ENCODE results near the gene SSUH2. TPM values are rescaled to one million over a fixed set of nuclear protein-coding genes. Genes with fewer than 3 reads are reported as not detected.
A peak's percentile ranks its signal among the peaks of the same experiment; 100 is the strongest.

The SSUH2 gene
- total RNA-seq, 4 donors from 2014 or later = 0.32 to 5.1 (median 0.66) TPM; not detected in 1

DNA sequence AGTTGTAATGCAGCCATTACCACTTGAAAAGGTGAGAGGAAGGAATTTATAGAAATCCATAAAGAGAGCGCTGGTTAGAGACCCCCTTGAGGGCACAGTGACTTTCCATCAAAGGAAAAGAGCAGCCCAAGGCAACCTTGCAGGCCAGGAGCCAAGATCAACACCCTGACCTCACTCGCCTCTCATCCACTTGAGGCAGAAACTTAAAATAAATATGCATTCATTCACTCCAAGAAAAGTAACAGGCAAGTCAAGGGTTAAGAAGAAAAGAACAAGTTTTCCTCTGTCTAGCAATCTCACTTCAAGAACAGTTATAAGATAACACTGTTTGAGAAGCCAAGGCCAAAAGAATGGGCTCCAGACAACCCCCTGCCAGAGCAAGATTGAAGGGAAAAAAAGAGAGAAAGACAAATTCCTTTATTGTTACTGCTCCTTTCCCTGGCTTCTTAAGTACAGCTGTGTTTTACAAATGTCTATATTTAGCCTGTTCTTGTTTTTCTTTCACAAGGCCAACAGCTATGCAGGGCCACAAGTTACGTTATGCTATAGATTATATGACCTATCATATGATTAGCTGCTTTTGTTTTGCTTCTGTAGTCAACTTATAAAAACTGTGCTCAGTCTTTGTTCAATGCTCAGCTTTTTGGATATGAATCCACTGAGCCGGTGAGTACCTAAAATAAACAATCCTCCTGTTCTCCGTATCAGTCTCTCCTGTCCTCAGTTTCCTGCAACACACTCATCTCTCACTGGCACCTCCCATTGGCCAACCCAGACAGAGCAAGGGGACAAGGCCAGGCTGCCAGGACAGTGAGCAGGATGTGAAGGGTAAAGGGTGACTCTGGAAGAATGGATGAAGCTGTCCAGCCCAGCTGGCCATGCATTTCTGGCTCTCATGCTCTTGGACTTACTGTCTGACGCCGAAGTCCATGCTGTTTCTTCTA, 15.8 kb upstream of the SSUH2 start:
- TF ChIP-seq, protein P1, sequence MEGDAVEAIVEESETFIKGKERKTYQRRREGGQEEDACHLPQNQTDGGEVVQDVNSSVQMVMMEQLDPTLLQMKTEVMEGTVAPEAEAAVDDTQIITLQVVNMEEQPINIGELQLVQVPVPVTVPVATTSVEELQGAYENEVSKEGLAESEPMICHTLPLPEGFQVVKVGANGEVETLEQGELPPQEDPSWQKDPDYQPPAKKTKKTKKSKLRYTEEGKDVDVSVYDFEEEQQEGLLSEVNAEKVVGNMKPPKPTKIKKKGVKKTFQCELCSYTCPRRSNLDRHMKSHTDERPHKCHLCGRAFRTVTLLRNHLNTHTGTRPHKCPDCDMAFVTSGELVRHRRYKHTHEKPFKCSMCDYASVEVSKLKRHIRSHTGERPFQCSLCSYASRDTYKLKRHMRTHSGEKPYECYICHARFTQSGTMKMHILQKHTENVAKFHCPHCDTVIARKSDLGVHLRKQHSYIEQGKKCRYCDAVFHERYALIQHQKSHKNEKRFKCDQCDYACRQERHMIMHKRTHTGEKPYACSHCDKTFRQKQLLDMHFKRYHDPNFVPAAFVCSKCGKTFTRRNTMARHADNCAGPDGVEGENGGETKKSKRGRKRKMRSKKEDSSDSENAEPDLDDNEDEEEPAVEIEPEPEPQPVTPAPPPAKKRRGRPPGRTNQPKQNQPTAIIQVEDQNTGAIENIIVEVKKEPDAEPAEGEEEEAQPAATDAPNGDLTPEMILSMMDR (IDR thresholded peaks at IDR 0.05) = no peak
- TF ChIP-seq POLR2A (IDR thresholded peaks at IDR 0.05; ENCODE audit: low read depth) (no peak), POLR2AphosphoS5 (IDR thresholded peaks at IDR 0.05) (no peak), EP300 (IDR thresholded peaks at IDR 0.05) (no peak)
- Histone ChIP-seq H3K36me3 (no peaks in the 10 kb centered on the region), H3K4me3 (no peak overlapping the region), H3K4me1 (peaks cover 33 to 37% (median 35%) of the 10 kb centered on the region in 4 donors), H3K27me3 (no peaks in the 10 kb centered on the region), H3K9me3 (no peaks in the 10 kb centered on the region), H3K27ac (replicated peaks in 1 of 4) (peak overlapping the region in 1 of 4 donors; percentile 16)
- intact Hi-C loops (cut with DNase I) = no loop called here
- no peak for DNase-seq (ENCODE audit: extremely low spot score)
- WGBS = 20% methylated on average over 6 of the region's 7 CpGs

DNA sequence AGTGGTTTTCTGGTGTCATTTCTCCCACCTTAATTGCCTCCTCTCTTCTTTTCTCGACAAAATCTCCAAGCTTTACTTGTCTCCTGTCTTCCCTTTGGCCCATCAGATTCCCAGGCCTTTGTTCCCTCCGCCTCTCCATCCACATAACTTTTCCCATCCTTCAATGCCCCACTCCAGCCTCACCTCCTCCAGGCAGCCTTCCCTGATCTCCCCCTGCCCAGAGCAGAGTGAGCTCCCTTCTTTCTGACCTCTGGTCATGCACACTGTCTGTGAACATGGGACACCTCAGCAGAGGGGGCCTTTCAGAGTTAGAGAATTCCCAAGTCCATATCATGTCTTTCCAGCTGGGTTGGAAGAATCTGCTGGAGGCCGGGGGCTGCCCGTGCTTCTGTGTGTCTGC, 14.6 kb upstream of the SSUH2 start:
- no peak overlapping the region for H3K27ac ChIP-seq (replicated peaks in 1 of 4)
- H3K27me3 ChIP-seq = no peaks in the 10 kb centered on the region
- WGBS = 96% methylated on average over 4 of the region's 4 CpGs
- H3K36me3 ChIP-seq = no peaks in the 10 kb centered on the region
- intact Hi-C loops (cut with DNase I) = no loop called here
- no peak overlapping the region for H3K4me3 ChIP-seq
- no peak for DNase-seq (ENCODE audit: extremely low spot score)
- peaks cover 33 to 37% (median 35%) of the 10 kb centered on the region in 4 donors for H3K4me1 ChIP-seq
- TF ChIP-seq, protein P1 (IDR thresholded peaks at IDR 0.05) = no peak
- TF ChIP-seq POLR2A (IDR thresholded peaks at IDR 0.05; ENCODE audit: low read depth) (no peak), EP300 (IDR thresholded peaks at IDR 0.05) (no peak), POLR2AphosphoS5 (IDR thresholded peaks at IDR 0.05) (no peak)
- H3K9me3 ChIP-seq = no peaks in the 10 kb centered on the region

DNA sequence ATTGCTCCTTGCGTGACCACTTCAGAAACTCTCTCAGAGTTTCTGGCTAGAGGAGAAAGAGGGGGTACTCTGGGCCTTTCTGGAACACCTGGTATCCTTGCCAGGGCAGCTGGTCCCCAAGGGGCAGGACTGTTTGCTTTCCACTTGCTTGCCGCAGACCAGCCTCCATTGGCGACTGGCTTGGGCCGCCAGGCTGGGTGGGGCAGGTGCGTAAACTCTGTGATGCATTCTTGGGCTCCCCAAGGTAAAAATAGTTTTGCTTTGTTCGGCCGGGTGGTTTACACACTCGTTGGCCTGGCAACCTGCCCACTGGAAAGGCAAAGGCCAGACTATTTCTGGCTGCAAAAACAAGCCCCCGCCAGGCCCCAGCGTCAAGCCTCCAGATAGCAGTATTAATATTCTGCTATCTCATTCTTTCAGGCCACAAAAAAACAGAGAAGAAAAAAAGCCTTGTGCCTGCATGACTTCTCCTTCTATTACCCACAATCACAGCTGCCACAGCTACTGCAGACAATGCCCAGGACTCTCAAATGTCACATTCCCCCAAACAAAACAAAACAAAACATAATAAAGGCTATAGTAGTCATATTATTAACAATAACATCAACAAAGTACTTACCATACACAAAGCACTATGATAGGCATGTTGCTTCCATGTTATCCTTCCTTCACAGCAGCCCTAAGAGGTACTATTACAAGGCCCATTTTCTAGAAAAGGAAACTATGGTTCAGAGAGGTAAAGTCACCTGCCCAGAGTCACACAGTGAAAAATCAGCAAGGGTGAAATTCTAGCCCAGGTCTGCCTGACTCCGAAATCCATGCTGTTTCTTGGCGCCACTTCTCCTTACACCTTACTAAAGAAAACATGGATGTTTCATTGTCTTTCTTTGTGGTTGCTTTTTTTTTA, 14.0 kb upstream of the SSUH2 start:
- Histone ChIP-seq H3K36me3 (no peaks in the 10 kb centered on the region), H3K9me3 (no peaks in the 10 kb centered on the region), H3K27me3 (no peaks in the 10 kb centered on the region), H3K27ac (replicated peaks in 1 of 4) (peak overlapping the region in 2 of 4 donors; percentile 25 to 40), H3K4me1 (peaks cover 33 to 37% (median 35%) of the 10 kb centered on the region in 4 donors), H3K4me3 (no peak overlapping the region)
- no peak for DNase-seq (ENCODE audit: extremely low spot score)
- 33% methylated on average over 12 of the region's 12 CpGs for WGBS
- TF ChIP-seq POLR2A (IDR thresholded peaks at IDR 0.05; ENCODE audit: low read depth) (no peak), POLR2AphosphoS5 (IDR thresholded peaks at IDR 0.05) (peak in 1 of 2 donors; percentile 44)
- intact Hi-C loops (cut with DNase I) = no loop called here

DNA sequence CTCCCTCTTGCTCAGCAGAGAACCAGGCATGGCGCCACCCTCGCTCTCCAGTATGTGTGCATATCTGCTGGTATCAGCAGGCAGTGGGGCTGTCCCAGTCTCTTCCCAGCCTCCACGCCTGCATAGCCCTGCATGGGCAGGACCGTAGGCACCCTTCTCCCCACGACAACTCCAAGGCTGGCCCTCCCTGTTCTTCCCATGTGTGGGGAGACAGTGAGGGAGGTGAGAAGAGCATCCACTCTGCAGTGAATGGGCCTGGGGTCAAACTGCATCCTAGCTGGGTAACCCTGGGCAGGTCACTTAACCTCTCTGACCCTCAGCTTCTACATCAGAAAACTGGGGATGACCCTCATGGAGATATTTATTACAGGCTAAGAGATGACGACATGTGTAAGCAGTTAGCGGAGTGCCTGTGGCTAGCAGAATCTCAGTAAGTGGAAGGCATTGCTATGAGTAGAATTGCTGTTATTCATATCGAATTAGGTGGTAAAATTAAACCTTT, 13.3 kb upstream of the SSUH2 start:
- peaks cover 33 to 37% (median 35%) of the 10 kb centered on the region in 4 donors for H3K4me1 ChIP-seq
- intact Hi-C loops (cut with DNase I) = no loop called here
- WGBS = 80% methylated on average over 8 of the region's 8 CpGs
- no peak for TF ChIP-seq POLR2A (IDR thresholded peaks at IDR 0.05; ENCODE audit: low read depth)
- no peak for TF ChIP-seq EP300 (IDR thresholded peaks at IDR 0.05)
- TF ChIP-seq, protein P1 (IDR thresholded peaks at IDR 0.05) = no peak
- no peak for TF ChIP-seq POLR2AphosphoS5 (IDR thresholded peaks at IDR 0.05)
- H3K27me3 ChIP-seq = no peaks in the 10 kb centered on the region
- DNase-seq (ENCODE audit: extremely low spot score) = no peak
- H3K4me3 ChIP-seq = no peak overlapping the region
- H3K27ac ChIP-seq (replicated peaks in 1 of 4) = peak overlapping the region in 2 of 4 donors; percentile 25 to 40
- no peaks in the 10 kb centered on the region for H3K36me3 ChIP-seq
- no peaks in the 10 kb centered on the region for H3K9me3 ChIP-seq

Data from esophagus muscularis mucosa (tissue), 4 donors.